AG04449 (cell line): Measurements from ENCODE around the gene SAFB2.
A peak's percentile ranks its signal among the peaks of the same experiment; 100 is the strongest.

Experiments used
- CTCF ChIA-PET: fragments of 350-600 bp; formaldehyde crosslinking; extraction: SDS; loops from one replicate; lab custom pipeline; 2021; ENCODE audit warnings: antibody characterized with exemption; lab: Yijun Ruan, JAX
- POLR2A ChIA-PET: fragments of 400-600, 350-600 bp; formaldehyde crosslinking; extraction: SDS; loops from one replicate; lab custom pipeline; 2020; ENCODE audit warnings: antibody characterized with exemption, inconsistent platforms; lab: Yijun Ruan, JAX
- DNase-seq: peaks from one replicate; pipeline ENCODE4 v3.0.0-alpha.2; 2010; ENCODE audit warnings: low read depth, low spot score
- H3K4me3 ChIP-seq: 2 replicates; pipeline ENCODE4 v1.5.1; 2011; ENCODE audit warnings: low read depth, mild to moderate bottlenecking, control low read depth, low read length
- CTCF ChIP-seq: IDR thresholded peaks from one replicate; pipeline ENCODE4 v1.5.1; 2011; ENCODE audit warnings: mild to moderate bottlenecking, moderate library complexity, low read length, control low read depth, inconsistent platforms; ENCODE audit not compliant: insufficient read depth; ENCODE audit errors: missing control alignments

SAFB2 gene

DNA sequence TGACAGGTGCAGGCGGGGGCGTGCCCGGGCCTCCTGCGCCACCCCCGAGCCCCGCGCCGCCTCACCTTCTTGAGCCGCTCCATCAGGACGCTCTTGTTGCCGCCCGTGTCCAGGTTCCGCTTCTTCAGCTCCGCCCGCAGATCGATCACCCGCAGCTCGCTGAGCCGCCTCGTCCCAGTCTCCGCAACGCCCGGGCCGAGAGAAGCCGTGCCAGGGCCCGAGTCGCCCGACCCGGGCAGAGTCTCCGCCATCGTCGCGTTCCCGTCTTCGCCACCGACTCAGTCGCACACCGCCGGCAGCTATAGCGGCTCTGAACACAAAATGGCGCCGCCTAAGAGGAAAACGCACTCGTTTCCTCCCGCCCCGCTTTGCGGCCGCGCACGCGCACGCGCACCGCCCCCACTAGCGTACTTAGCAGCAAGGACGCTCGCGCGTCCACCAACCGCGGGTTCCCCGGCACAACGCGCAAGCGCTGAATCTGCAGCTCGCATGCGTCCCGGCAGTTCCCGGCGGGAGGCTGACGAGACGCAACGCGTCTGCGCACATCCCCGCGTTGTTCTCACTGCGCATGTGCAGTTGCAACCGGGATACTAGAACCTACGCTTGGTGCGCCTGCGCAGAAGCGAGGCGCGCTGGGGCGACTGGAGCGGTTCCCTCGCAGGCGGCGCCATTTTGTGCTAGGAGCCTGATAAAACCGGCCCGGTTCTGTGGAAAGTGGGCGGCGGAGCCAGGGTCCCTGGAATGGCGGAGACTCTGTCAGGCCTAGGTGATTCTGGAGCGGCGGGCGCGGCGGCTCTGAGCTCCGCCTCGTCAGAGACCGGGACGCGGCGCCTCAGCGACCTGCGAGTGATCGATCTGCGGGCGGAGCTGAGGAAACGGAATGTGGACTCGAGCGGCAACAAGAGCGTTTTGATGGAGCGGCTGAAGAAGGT lies at the start of gene SAFB2, which contains the start of gene SAFB:
TSS of gene SAFB2 (minus strand) at position 312 of the 932 bp plus-strand sequence. CDS start at position 251, 61 bp downstream.
TSS of gene SAFB (plus strand) at position 619 of the 932 bp plus-strand sequence. CDS start at position 742, 123 bp downstream.
- H3K4me3 ChIP-seq: peak within 1 kb of the TSS; percentile 96
- CTCF ChIA-PET: interaction anchor here (0.8 to 3.1 kb wide), 5 partner anchors 11 to 576 kb away, joined by 3 to 13 read pairs (median 4); no protein-coding TSS in a partner anchor
- TF ChIP-seq CTCF: no peak
- DNase-seq: peak; percentile 95
- POLR2A ChIA-PET: interaction anchor here (0.6 to 1.7 kb wide), 7 partner anchors 8 to 323 kb away, joined by 3 to 7 read pairs (median 4); partner anchors contain the start of gene RPL36

DNA sequence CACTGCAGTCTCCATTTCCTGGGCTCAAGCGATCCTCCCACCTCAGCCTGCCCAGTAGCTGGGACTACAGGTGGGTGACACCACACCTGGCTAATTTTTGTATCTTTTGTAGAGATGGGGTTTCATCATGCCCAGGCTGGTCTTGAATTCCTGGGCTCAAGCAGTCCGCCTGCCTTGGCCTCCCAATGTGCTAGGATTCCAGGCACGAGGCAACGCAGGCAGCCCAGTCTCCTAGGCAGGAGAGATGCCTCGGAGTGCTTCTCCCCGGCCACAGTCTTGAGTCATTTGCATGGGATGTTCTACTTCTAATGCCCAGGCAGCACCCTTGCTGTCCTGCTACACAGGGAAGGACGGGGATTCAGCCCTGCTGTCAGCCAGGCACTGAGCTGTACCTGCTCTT lies 49.0 kb upstream of the SAFB2 start:
- POLR2A ChIA-PET: no interaction called here
- DNase-seq: no peak
- no peak overlapping the region for H3K4me3 ChIP-seq
- CTCF ChIA-PET: interaction anchor here (2.2 kb wide), 1 partner anchor 16 kb away, joined by 7 read pairs; no protein-coding TSS in a partner anchor
- TF ChIP-seq CTCF: no peak

DNA sequence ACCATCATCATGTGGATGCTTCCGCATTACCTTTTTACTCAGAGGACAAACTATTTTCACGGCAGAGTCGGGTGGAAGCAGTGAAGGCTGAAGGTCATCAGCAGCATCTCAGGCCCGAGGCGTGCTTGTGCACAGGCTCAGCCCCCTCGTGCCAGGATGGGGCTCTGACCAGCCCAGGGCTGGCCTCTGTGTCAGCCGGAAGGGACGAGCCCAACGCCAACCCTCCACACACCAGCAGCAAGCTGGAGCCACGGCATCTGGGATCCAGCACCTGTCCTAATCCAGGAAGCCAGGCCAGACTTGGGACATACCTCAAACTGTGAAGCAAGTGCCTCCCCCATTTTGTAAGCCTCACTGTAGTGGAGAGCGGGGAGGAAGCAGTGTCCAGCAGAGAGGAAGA lies 46.6 kb upstream of the SAFB2 start:
- POLR2A ChIA-PET: no interaction called here
- CTCF ChIA-PET: interaction anchor here (1.0 kb wide), 2 partner anchors 18 to 328 kb away, joined by 3 to 4 read pairs; partner anchors contain the start of gene PTPRS
- no peak overlapping the region for H3K4me3 ChIP-seq
- TF ChIP-seq CTCF: no peak
- DNase-seq: no peak

- CTCF ChIA-PET: no interaction called here
- POLR2A ChIA-PET: no interaction called here
- DNase-seq: no peak
- H3K4me3 ChIP-seq: no peak overlapping the region
- TF ChIP-seq CTCF: no peak
Observed at GRCh38 chr19:5667751-5668271, 45.2 kb upstream of the SAFB2 start.

DNA sequence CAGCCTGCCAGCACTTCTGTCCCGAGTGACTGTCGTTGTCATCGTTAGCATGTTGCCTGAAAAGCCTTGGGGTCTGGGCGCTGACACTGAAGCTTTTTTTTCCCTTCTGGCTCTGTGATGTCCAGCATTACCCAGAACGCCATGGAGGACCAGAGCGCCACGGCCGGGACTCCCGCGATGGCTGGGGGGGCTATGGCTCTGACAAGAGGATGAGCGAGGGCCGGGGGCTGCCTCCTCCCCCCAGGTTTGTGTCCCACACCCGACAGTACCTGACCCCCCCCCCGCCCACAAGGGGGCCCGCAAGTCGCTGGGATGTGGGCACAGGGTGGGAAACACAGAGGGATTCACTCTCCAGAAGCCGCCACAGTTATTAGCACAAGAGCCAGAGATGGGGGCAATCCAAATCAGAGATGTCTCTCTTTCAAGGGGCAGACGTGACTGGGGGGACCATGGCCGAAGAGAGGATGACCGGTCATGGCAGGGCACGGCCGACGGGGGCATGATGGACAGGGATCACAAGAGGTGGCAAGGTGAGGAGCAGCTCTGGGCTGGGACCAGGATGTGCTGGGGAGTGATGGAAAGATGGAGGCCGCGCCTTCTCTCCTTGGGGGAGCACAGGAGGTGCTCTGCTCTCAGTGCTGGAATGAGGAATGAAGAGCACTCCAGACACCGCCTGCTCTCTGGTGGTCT lies 44.5 kb upstream of the SAFB2 start:
- ChIA-PET POLR2A (no interaction called here), CTCF (interaction anchor here (2.7 kb wide), 1 partner anchor 20 kb away, joined by 8 read pairs; no protein-coding TSS in a partner anchor)
- no peak for DNase-seq
- no peak for TF ChIP-seq CTCF
- no peak overlapping the region for H3K4me3 ChIP-seq
